Measurements from ENCODE around the gene TNIP1. TPM values are rescaled to one million over a fixed set of nuclear protein-coding genes. Genes with fewer than 3 reads are reported as not detected.

Gene TNIP1
- polyA plus RNA-seq, 3 donors: 69.0 to 77.2 (median 76.5) TPM

DNA sequence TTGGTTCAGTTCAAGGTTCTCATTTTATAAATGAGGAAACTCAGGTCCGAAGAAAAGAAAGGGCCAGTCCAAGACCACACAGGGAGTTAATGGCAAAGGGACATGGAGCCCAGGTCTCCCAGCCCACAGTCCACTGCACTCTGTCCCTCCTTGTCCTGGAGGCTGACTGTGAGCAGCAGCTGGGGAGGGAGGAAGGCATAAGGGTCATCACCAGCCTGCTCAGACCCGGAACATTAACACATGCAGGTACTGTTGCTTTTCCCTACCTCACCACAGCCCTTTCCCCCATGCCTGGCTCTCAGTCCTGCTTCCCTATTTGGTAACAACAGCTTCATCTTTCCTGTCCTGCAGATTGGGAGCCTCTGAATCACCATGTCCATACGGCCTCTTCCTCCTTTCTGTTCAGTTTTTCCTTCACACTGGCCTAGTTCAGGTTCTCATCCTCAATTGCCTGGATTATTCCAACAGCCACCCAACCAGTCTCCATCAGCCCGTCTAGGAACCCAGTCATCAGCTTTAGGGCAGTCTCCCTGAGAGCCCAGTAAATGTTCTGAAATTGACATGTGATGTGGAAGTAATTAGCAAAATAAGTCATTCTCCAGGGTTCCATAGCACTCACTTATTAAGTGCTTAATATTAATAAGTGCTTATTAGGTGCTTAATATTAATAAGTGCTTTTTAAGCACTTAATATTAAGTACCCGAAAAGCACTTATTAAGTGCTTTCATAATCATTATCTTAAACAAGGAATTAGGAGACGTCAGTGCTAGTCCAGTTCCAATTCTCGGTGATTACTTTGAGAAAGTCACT lies 56.2 kb downstream of the TNIP1 start:
- no peak for DNase-seq

DNA sequence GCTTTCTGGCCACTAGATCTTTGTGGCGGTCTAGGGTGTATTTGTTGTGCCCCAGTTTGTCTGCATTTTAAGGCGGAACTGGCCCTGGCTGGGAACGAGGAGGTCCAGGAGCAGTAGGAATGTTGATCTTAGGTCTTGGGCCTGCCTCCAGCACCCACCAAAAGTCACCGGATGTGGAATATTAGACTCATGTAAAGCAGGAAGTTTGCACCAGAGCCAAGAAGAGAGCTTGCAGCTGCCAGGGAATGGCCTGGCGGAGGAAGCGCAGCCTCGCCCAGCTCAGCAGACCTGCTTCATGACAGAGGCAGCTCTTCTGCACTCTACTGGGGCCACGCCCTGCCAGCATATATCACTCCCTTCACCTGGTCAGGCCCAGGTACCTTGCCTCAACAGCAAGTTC lies 57.2 kb downstream of the TNIP1 start:
- no peak for DNase-seq

DNA sequence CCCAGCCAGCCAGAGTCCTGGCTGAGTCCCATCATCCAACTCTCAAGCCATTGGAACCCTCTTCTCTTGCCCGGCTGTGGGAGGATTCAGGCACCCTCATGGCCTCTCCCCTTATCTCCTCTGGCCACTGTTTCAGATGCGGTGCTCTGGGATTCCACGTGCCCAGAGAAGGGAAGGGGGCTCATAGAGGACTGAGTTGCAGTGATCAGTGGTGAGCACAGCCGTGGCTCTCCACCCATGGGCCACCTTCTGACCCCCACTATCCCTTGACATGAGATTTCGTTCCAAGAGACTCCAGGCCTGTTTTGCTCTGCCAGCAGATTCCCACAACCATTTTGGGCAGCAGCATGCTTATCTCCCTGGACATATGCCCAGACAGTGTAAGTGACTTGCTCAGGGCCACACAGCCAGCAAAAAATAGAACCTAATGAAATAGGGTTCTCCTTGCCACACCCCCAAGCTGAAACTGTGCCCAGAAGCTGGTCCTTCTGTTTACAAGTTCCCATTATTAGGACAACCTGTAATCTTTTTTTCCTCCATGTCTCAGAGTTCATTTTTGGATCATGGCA lies 57.7 kb downstream of the TNIP1 start:
- DNase-seq: no peak

DNA sequence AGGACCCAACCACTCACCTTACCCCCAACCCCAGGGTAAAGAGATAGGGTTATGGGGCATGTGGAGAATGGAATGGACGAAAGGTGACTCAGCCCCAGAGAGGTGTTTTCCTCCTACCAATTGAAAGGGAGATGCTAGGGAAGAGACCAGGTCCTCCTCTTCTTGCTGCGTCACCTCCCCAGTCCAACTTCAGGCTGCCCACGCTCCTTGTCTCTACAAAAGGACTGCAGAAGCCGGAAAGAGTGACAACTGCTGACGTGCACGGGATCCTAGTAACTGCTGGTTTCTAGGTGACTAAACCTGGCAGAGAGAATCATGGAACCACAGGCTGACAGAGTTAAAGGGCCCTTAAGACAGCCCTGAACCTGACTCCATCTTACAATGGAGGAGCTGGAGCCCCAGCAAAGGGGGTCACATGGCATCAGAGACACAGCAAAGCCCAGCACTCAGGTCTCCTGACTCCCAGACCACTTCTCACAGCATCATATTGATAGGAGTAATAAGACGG lies 58.3 kb downstream of the TNIP1 start:
- no peak for DNase-seq

DNA sequence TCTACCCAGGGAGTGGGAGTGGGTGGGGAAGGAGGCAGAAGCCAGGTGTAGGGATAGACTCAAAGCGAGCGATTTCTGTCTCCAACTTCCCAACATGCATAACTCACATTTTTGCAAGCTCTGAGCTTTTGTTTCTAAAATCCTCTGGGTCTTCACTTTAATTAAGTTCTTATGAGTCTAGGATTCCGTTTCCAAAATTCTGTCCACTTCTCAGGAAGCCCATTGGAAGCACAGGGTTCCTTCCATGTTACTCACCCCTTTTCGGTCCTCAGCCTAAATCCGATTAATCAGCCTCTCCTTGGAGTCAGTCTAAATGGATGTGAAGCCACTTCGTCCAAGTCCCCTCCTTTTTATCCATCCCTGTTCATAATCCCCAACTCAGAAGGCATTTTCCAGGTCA lies 59.1 kb downstream of the TNIP1 start:
- DNase-seq: no peak

DNA sequence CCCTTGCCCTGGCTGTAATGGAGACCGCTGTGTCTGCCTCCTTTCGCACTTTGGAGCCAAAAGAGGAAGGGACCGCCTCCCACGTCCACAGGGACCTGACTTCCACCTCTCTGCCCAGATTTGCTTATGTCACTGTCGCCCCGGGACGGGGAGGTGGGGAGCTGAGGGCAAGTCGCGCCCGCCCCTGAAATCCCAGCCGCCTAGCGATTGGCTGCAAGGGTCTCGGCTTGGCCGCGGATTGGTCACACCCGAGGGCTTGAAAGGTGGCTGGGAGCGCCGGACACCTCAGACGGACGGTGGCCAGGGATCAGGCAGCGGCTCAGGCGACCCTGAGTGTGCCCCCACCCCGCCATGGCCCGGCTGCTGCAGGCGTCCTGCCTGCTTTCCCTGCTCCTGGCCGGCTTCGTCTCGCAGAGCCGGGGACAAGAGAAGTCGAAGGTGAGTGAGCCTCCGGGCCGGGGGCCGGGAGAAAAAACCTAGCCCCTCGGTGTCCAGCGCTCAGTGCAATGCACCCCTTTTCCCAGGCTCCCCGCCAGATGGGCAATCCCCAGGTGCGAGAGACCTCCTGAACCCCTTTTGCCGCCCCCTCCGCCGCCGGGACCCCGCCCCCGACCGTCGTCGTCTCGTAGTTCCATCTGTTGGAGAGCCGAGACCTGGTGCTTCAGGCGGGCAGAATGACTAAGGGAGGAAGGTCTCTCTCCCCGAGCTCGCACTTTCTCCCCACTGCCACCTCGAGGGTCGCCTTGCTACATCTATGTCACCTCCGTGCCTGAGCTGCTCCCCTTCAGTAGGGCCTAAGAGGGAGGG lies 60.3 kb downstream of the TNIP1 start, which contains the start of gene GPX3:
TSS of gene GPX3 (plus strand) at position 288 of the 807 bp plus-strand sequence. CDS start at position 352, 64 bp downstream.
- peak; percentile 84 for DNase-seq

DNA sequence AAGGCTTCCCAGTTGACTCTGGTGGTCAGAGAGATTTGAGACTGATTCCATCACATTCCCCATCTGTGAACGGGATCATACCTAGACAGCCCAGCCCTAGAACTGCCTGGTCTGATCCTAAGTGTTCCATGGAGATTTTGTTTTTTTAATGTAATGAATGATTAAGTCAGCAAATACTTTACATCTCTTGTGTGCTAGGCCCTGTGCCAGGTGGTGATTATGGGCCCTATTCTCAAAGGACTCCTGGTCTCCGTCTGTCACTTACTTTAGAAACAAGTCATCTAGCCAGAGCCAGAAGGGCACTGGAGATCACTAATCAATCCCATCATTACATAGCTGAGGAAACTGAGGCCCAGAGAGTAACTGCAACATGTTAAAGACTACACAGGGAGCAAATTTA lies 61.5 kb downstream of the TNIP1 start:
- no peak for DNase-seq

DNA sequence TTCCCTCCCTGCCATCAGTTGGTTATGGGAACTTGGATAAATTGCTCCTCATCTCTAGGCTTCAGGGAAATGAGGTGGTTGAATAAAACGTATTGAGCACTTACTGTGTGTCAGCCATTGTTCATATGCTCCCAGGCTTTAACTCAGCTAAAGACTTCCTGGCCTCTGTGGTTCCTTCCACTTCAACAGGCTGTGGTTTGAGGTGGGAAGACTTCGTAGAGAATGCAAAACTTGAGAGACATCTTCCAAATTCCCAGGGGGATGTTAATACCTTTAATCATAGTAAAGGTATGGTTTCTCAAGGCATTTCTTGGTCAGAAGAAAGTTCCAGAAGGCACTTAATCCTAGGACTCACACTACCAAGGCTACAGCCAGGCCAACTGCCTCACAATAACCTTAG lies 62.0 kb downstream of the TNIP1 start:
- DNase-seq: no peak

DNA sequence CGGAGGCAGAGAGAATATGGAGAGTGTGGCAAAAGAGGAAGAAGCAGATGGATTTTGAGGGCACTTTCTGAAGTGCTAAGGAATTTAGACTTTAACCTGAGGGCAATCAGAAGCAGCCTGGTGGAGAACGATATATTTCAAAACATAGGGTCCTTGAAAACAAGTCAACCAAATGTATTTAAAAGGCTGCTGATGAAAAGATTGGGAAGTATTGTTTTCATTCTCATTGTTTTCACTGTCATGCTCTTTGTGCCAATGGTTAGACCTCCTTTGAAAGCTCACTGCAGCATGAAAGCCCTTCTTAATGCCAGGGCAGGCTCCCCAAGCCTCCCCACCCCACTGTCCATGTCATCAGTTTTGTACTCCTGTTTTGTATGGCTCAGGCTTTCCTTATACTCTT lies 62.9 kb downstream of the TNIP1 start:
- no peak for DNase-seq

DNA sequence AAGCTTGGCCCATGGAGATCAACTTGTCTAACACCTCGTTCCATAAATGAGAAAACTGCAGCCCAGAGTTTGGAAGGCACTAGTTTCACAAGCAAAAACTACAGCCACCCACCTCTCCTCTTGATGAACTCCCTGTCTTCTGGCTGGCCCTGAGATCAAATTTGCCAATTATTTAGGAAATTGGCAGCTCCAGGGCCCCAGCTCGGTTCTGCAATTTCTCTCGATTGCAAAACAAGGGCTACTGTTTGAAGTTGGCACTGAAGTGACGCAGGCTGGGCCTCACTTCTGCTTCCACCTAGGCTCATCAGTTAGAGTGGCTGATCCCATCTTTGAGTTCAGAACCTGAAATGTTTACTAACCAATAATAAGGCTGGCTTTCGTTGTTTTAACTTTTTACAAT lies 64.1 kb downstream of the TNIP1 start:
- DNase-seq: no peak

DNA sequence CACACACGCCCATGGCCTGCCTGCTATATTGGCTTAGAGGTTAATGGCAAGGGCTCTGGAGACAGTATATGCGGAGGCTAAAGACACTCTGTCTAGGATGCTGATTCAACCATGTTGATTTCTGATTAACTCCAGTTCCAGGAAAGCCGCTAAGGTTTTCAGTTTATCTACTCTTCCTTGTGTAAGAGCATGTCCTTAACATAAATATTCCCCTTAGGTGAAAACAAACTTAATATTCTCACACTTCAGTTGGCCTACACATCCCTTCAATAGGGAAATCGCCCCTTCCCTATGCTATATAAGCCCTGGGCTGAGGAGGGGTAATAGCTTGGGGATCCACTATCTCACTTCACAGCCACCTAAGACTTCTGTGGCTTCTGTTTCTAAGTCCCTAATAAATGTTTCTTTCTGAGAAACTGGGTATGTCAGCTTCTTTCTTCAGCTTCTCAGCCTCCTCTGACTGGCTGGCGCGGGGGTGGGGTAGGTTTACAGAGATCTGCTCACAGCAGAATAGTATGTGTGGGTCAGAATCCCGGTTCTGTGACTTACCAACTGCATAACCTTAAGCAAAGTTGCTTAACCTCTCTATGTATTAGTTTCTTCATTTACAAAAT lies 64.8 kb downstream of the TNIP1 start:
- no peak for DNase-seq

DNA sequence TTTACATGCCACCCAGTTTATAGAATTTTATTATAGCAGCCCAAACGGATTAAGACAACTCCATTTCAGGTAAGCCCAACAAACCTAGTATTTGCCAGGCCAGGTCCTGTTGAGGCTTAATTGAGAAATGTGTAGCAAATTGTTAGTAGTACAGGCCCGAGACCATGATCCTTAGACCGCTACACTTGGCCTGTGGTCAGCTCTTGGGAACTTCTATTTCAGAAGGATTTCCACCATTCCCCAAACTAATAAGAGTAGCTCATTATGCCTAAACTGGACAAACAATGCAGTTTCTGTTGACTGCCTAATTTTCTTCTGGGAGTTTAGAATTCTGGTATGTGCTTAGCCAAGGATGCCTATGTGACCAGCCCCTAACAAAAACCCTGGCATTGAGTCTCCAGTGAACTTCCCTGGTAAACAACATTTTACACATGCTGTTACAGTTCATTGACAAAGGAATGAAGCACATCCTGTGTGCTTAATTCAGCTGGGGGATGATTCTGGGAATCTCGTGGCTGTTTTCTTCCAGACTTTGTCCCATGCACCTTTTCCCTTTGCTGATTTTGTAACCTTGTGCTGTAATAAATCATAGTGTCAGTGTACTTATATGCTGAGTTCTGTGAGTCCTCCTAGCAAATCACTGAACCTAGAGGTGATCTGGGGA lies 66.0 kb downstream of the TNIP1 start:
- DNase-seq: peak; percentile 50

DNA sequence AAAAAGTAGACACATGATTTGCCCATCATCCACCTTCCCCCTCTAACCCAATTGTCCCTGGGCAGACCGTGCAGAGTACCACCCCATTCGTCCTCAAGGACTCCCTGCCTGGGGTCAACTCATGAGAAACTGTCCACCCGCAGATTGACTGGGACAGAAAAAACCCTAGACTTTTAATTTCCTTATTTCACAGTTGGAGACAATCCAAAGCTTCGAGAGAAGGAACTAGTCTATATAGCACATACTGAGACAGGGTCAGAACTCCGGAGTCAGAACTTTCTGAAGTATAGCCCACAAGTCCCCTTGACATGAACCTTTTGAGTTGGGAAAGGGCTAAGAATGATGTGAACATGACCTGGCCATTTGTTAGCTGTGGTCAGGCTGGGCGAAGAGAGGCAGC lies 68.0 kb downstream of the TNIP1 start:
- no peak for DNase-seq

DNA sequence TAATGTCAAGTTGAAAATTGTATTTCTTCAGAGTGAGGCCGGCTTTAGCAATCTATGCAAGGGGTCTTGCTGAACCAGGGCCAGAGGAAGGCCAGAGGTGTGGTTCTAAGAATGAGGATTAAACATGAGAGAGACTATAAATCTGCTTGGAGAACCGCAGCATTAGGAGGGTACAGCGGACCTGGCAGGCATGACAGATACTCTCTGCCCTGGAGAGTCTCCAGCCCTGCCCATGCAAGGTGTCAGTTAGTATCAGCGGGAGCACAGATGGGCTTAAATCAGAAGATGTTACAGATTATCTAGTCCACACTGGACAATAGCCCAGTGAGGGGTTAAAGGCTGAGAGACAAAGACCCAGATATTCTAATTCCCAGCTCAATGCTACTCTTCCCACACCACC lies 71.9 kb downstream of the TNIP1 start:
- no peak for DNase-seq

DNA sequence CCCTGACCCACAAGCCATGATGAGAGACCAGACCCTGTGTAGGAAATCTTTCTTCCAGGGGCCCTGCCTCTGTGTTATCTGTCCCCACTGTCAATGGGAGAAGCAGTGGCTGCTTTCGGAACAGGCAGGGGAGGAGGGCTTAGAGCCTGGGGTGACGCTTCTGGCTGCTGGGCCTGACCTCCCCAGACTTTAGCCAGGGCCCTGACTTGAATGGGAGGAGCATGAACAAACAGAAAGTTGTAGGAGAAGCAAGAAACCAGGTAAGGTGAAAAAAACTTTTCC lies 72.7 kb downstream of the TNIP1 start:
- no peak for DNase-seq

DNA sequence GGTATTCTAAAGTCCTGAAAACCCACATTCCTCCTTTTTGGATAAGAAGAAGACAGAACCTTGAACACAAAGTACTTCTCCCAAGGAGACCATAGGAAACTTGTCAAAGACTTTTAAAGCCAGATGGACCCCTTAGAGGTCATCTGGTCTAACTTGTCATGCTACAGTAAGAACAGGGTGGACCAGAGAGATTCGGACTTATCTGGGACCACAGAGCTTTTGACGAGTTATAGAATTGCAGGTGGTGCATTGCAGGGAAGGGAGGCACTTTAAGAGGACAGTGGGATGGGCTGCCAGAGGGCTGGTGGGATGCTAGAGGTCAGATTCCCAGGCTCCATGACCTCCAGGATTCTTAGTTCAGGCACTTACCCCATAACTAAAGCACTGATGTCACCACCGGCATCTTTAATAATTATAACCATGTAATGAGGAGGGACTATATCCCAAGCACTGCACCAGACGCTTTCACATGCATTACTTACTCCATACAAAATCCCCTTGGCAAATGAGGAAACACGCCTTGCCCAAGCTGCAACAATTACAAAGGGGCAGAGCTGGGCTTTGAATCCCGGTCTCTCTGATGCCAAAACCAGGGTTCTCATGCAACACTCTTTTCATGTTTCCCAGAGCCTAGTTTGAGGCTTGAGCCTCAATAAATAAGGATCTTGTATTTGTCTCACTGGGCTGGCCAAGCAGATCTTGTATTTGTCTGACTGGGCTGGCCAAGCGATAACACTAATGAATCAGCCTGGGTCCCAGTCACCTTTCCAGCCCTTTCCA lies 73.2 kb downstream of the TNIP1 start:
- no peak for DNase-seq

DNA sequence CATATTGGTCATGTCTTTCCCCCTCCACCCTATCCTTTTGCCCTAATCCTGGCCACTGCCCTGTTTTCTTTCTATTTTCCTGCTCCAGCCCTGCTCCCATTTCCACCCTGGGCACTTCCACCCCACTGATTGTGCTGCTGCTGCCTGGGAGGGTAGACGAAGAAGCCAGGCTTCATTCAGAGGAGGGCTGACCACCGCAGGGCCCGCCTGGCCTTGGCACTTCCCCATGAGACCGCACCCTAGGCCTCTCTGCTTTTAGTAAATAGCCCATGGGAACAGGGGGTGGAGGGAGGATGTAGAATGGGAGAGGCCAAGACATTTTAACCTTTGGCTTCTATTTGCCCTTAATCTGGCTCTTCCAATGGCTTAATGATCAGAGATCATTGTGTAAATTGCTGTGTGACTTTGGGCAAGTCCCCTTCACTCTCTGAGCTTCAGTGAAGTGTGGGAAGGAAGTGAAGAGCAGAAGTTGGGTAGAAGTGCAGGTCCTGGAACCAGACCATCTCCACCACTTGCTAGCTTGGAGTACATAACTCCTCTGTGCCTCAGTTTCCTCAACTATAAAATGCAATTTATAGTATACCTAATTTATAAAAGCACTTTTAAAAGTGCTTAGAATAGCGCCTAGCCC lies 74.0 kb downstream of the TNIP1 start:
- no peak for DNase-seq

DNA sequence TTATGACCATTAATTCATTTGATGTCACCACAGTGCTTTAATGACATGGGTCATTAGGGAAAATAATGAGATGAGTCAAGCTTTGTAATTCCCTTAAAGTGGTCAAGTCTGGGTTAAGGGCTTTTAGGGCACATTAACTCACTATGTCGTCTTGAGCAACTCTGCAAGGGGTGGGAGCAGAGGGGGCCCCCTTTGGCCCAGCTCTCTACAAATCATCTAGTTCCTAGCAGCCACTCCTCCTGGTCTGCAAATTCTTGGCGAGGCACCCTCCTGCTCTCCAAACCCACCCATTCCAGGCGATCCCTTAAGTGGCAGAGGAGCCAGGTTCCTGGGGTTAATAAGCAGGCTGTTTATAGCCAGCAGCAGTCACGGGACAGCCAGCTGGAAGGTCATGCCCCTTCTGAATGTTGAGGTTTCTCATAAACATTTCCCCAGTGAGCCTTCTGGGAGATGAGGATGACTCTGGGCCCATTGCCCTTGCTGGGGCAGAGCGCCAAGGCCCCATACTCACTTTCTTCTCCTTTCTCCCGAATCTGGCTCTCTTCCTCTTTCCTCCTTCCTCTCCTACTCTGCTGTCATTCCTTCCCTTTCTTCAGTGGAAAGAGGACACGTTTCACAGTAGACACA lies 74.8 kb downstream of the TNIP1 start:
- DNase-seq: peak; percentile 42

DNA sequence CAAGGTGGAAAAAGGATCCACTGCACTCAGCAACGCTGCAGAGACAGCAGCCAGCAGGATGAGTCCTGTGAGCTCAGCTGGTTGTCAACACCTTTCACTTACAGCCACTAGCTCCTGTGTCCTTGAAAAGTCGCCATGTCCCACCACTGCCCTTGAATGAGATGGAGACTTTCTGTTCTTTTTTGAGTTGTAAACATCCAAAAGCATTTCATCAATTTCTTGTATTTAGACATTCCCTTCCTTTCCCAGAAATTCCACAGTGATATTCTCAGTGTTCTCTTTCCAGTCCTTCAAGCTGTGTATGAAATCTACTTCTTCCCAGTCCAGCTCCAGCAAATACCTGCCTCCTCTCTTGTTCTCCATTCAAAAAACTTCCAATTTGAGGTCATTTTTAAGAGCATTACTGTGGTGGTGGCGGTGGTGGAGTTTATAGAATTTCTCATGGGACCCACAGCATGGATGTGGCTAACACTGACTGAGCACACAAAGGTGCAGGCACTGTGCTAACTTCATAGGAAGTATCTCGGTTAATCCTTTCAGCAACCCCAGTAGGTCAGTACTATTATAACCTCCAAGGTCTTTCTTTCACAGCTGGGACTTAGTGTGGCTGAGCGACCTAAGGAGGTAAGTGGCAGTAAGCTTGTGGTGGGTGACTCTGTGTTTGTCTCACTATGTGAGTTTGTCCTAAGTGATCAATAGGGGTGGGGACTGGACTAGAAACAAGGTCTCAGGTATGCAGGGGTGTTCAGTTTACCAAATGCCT lies 75.5 kb downstream of the TNIP1 start:
- no peak for DNase-seq

Measured in renal pelvis (tissue), 4 donors.